Tibial artery (tissue), 4 donors: ENCODE measurements around the gene TLL1.

Experiments used
- DNase-seq, 2 donors: peaks; one replicate each; pipeline ENCODE4 v3.0.0-alpha.2; 2019
- H3K27ac ChIP-seq, 2 donors: fragments of 200-600 bp; sonication (generic) in 1 of 2; 1 replicate in 1 of 2; 2 replicates in 1 of 2; pipeline ENCODE4 v1.5.1; 2018 to 2019; ENCODE audit warnings: mild to moderate bottlenecking in 1 of 2
- H3K27me3 ChIP-seq, 2 donors: fragments of 200-600 bp; sonication (generic) in 1 of 2; one replicate each; pipeline versions ENCODE4 v1.5.1 to v1.6.0; 2016 to 2019
- H3K36me3 ChIP-seq, 3 donors: fragments of 200-600 bp; sonication (generic) in 2 of 3; one replicate each; pipeline ENCODE4 v1.5.1; 2016 to 2019; ENCODE audit warnings: mild to moderate bottlenecking in 2 of 3
- H3K4me1 ChIP-seq, 4 donors: fragments of 200-600 bp; sonication (generic) in 2 of 4; 1 replicate in 3 of 4; 2 replicates in 1 of 4; pipeline ENCODE4 v1.5.1; 2016 to 2019
- H3K4me3 ChIP-seq, 2 donors: fragments of 200-600 bp; sonication (generic) in 1 of 2; 1 replicate in 1 of 2; 2 replicates in 1 of 2; pipeline ENCODE4 v1.5.1; 2018 to 2019; ENCODE audit warnings: mild to moderate bottlenecking in 2 of 2
- H3K9me3 ChIP-seq, 3 donors: fragments of 200-600 bp; sonication (generic) in 1 of 3; one replicate each; pipeline ENCODE4 v1.5.1; 2016 to 2019
- CTCF ChIP-seq, 2 experiments: fragments of 200-600 bp in 1 of 2; fragments of 450-650 bp in 1 of 2; IDR thresholded peaks; one replicate each; pipeline ENCODE4 v1.5.1; 2017 to 2019; ENCODE audit warnings: antibody characterized with exemption in 2 of 2, mild to moderate bottlenecking in 1 of 2, moderate library complexity in 1 of 2
- intact Hi-C: fragments of 100-400 bp; cut with DNase I; formaldehyde crosslinking; loops from one replicate; pipeline ENCODE4 v1.15.0; 2023; ENCODE audit warnings: low total_unique reads

TLL1 gene

DNA sequence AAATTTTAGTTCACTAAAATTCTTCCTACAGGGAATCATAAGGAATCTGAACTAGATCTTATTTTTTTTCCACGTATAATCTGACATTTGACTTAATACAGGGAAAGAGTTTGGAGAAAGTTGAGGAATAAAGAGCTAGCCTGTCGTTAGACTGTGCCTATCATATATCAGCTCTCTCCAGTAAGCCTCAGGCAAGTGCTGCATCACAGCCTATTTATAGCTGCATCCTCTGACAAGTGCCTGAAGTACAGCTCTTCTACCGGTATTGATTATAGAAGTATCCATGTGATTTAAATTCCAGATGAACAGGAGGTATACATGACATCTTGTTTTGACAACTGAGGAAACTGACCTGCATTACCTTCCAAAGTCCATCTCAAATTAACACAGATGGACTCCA, 248.9 kb downstream of the TLL1 start:
- no peaks in the 10 kb centered on the region for H3K27me3 ChIP-seq
- no peaks in the 10 kb centered on the region for H3K4me1 ChIP-seq
- no peak overlapping the region for H3K27ac ChIP-seq
- H3K9me3 ChIP-seq: no peaks in the 10 kb centered on the region
- H3K36me3 ChIP-seq: no peaks in the 10 kb centered on the region
- intact Hi-C loops: no loop called here
- H3K4me3 ChIP-seq: no peak overlapping the region
- no peak for DNase-seq
- no peak for TF ChIP-seq CTCF (IDR thresholded peaks at IDR 0.05)

DNA sequence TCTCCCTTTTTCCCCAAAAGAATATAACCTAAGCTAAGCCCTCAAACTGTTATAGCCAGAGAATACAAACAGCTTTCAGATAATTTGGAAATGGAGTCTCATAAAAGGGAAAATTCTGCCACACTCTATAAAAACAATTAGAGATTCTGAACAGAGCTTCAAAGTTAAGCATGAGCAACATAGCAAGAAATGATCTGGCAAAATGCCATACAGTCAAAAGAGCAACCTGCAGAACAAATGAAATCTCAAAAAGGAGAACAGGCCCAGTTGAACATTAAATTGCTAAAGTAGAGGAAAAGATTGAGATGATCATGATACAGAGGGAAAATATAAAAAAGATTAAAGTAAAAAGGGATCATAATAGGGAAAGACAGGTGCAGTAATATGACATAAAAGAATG, 250.5 kb downstream of the TLL1 start:
- DNase-seq: no peak
- TF ChIP-seq CTCF (IDR thresholded peaks at IDR 0.05): no peak
- no peak overlapping the region for H3K27ac ChIP-seq
- intact Hi-C loops: no loop called here
- no peak overlapping the region for H3K4me3 ChIP-seq
- H3K36me3 ChIP-seq: no peaks in the 10 kb centered on the region
- no peaks in the 10 kb centered on the region for H3K9me3 ChIP-seq
- no peaks in the 10 kb centered on the region for H3K27me3 ChIP-seq
- H3K4me1 ChIP-seq: no peaks in the 10 kb centered on the region

DNA sequence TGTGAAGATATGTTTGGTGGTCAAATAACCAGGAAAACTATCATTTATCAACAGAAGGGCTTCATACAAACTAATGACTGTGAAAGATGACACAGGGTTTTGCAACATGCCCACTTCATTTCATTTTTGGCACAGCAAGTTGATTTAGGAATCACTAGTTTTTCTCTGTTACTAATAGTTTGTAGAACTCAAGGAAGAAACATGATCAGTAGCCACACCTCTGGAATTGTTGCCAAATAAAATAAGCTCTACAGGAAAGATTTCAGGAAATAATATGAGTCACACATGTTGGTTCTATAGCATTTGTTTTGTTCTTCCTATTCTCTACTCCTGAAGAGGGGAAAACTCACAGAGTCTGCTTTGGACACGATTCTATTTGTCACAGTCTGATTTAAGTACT, 255.4 kb downstream of the TLL1 start:
- no peaks in the 10 kb centered on the region for H3K27me3 ChIP-seq
- H3K36me3 ChIP-seq: no peaks in the 10 kb centered on the region
- no peak for TF ChIP-seq CTCF (IDR thresholded peaks at IDR 0.05)
- no peak overlapping the region for H3K4me3 ChIP-seq
- H3K27ac ChIP-seq: no peak overlapping the region
- H3K4me1 ChIP-seq: no peaks in the 10 kb centered on the region
- no peak for DNase-seq
- intact Hi-C loops: no loop called here
- H3K9me3 ChIP-seq: no peaks in the 10 kb centered on the region

- DNase-seq: no peak
Observed at GRCh38 chr4:166134285-166134684, 261.2 kb downstream of the TLL1 start.

DNA sequence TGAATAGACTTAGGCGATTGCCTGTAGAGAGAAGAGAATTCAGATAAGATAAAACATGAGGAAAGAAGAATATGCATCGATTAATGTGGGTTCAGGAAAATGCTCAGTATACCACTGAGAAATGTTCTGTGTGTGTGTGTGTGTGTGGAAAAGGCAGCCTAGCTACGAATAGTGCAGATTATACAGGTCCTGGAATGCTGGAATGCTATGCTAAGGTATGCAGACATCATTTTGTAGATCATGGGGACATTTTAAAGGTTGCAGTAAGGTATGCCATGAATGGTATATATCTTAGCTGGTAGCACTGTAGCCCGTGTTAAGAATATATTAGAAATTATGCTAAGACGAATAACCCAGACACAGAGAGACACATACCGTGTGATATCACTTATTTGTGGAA, 267.9 kb downstream of the TLL1 start:
- no peaks in the 10 kb centered on the region for H3K9me3 ChIP-seq
- DNase-seq: no peak
- no peaks in the 10 kb centered on the region for H3K4me1 ChIP-seq
- intact Hi-C loops: no loop called here
- no peak overlapping the region for H3K27ac ChIP-seq
- TF ChIP-seq CTCF (IDR thresholded peaks at IDR 0.05): no peak
- H3K27me3 ChIP-seq: no peaks in the 10 kb centered on the region
- no peaks in the 10 kb centered on the region for H3K36me3 ChIP-seq
- no peak overlapping the region for H3K4me3 ChIP-seq

More at GRCh38 chr4:166134285-166134684, 261.2 kb downstream of the TLL1 start:
- Histone ChIP-seq H3K36me3 (no peaks in the 10 kb centered on the region), H3K27me3 (no peaks in the 10 kb centered on the region), H3K9me3 (no peaks in the 10 kb centered on the region), H3K27ac (no peak overlapping the region), H3K4me3 (no peak overlapping the region), H3K4me1 (no peaks in the 10 kb centered on the region)
- TF ChIP-seq CTCF (IDR thresholded peaks at IDR 0.05): no peak
- intact Hi-C loops: no loop called here

DNA sequence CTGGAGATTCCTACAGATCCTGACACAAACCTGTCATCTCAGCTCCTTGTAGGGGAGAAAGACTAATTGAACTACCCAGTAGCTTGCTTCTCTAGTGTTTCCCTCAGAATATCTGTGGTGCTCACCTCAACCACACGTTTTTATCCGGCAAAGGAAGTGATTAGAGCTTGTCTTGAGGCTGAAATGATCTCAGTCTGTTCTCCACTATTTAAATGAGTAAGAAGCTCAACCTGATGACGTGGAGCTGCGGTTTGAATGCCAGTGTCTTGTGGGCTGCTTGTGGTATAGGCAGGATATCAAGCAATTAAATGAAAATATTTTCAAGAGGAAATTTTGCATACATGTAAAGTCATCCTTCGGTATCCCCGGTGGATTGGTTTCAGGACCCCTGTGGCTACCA, 270.2 kb downstream of the TLL1 start:
- Histone ChIP-seq H3K4me3 (no peak overlapping the region), H3K27ac (no peak overlapping the region), H3K27me3 (no peaks in the 10 kb centered on the region), H3K9me3 (no peaks in the 10 kb centered on the region), H3K36me3 (no peaks in the 10 kb centered on the region), H3K4me1 (no peaks in the 10 kb centered on the region)
- intact Hi-C loops: no loop called here
- no peak for TF ChIP-seq CTCF (IDR thresholded peaks at IDR 0.05)
- DNase-seq: no peak
